GM12878 (cell line): Measurements from ENCODE around the gene WNT5A. TPM values are rescaled to one million over a fixed set of nuclear protein-coding genes. Genes with fewer than 3 reads are reported as not detected.

Experiments used
- ATAC-seq: fragments of 200-7000 bp; cut with Tn5 transposase; 3 replicates; pipeline ENCODE4 v1.9.1; 2020; ENCODE audit warnings: mild to moderate bottlenecking, moderate library complexity
- BruUV-seq: library from RNA; stranded (reverse); fragments of 400-500 nt; replicated peaks from 2 replicates; lab custom pipeline; 2021; lab: Mats Ljungman, UMichigan
- CTCF ChIA-PET: fragments of 300-600 bp; sonication (Branson Sonifier 250); formaldehyde crosslinking; extraction: SDS; loops from one replicate; lab custom pipeline; 2021; ENCODE audit warnings: inconsistent platforms; lab: Yijun Ruan, JAX
- POLR2A ChIA-PET: fragments of 350-600 bp; formaldehyde crosslinking; extraction: SDS; loops from one replicate; lab custom pipeline; 2021; ENCODE audit warnings: inconsistent platforms; lab: Charles Lee
- RAD21 ChIA-PET: fragments of 300-600 bp; sonication (Branson Sonifier 250); formaldehyde crosslinking; loops from one replicate; lab custom pipeline; 2023; ENCODE audit warnings: antibody characterized with exemption; ENCODE audit not compliant: unreplicated experiment; lab: Charles Lee
- SMC1A ChIA-PET: fragments of 300-600 bp; sonication (Branson Sonifier 250); formaldehyde crosslinking; loops from one replicate; lab custom pipeline; 2023; ENCODE audit not compliant: unreplicated experiment, uncharacterized antibody; lab: Charles Lee
- DNase-seq: peaks from one replicate; pipeline ENCODE4 v3.0.0-alpha.2; 2011; ENCODE audit warnings: low read depth, low spot score
- FAIRE-seq: peaks from 3 replicates; lab custom pipeline; 2011; peaks lifted over from hg19 to GRCh38; lab: Jason Lieb, UNC
- H2AFZ ChIP-seq: 2 replicates; pipeline ENCODE4 v1.6.0; 2011; ENCODE audit warnings: low read depth, low read length, control low read depth; ENCODE audit not compliant: control insufficient read depth
- H3K27ac ChIP-seq: 2 replicates; pipeline ENCODE4 v1.5.1; 2011; ENCODE audit warnings: control low read depth; ENCODE audit not compliant: control insufficient read depth, insufficient read depth
- H3K27me3 ChIP-seq, 2 experiments: replicated peaks in 1 of 2; 2 replicates each; pipeline versions ENCODE4 v1.6.0 to v1.6.1; 2011; ENCODE audit warnings: low read length in 1 of 2; ENCODE audit not compliant: control insufficient read depth in 2 of 2, insufficient read depth in 2 of 2
- H3K36me3 ChIP-seq, 2 experiments: 2 replicates each; pipeline ENCODE4 v1.5.1; 2011; ENCODE audit warnings: low read length in 1 of 2; ENCODE audit not compliant: control insufficient read depth in 2 of 2, insufficient read depth in 2 of 2
- H3K4me1 ChIP-seq: 2 replicates; pipeline ENCODE4 v1.6.1; 2011; ENCODE audit warnings: mild to moderate bottlenecking, low read length, moderate library complexity, mixed read lengths; ENCODE audit not compliant: control insufficient read depth, insufficient read depth
- H3K4me2 ChIP-seq: 2 replicates; pipeline ENCODE4 v1.6.0; 2011; ENCODE audit warnings: control low read depth; ENCODE audit not compliant: control insufficient read depth, insufficient read depth
- H3K4me3 ChIP-seq: fragments of 200-600 bp; sonication (generic); 2 replicates; pipeline ENCODE4 v1.5.1; 2016
- H3K79me2 ChIP-seq: 2 replicates; pipeline ENCODE4 v1.6.0; 2011; ENCODE audit warnings: low read length; ENCODE audit not compliant: control insufficient read depth, insufficient read depth
- H3K9ac ChIP-seq: 2 replicates; pipeline ENCODE4 v1.8.0; 2011; ENCODE audit warnings: low read length, control low read depth, mixed read lengths; ENCODE audit not compliant: control insufficient read depth, insufficient read depth
- H3K9me3 ChIP-seq: replicated peaks from 3 replicates; pipeline ENCODE4 v1.5.1; 2011; ENCODE audit warnings: mild to moderate bottlenecking, low read length; ENCODE audit not compliant: control insufficient read depth, insufficient read depth
- H4K20me1 ChIP-seq: 2 replicates; pipeline ENCODE4 v1.6.0; 2011; ENCODE audit not compliant: control insufficient read depth, insufficient read depth
- ATF7 ChIP-seq: fragments of 450-650 bp; IDR thresholded peaks from 2 replicates; pipeline ENCODE4 v1.6.1; 2016; ENCODE audit warnings: low read depth, mild to moderate bottlenecking
- BRCA1 ChIP-seq: IDR thresholded peaks from 2 replicates; pipeline ENCODE4 v1.6.1; 2011; ENCODE audit warnings: low read depth, low read length, improper control_type of control experiment
- CBFB ChIP-seq: IDR thresholded peaks from 2 replicates; pipeline ENCODE4 v1.6.1; 2016; ENCODE audit warnings: antibody characterized with exemption, low read depth
- CBX5 ChIP-seq: sonication (generic); IDR thresholded peaks from 2 replicates; pipeline ENCODE4 v1.6.1; 2016; ENCODE audit warnings: low read depth, moderate library complexity, mild to moderate bottlenecking, inconsistent platforms
- CHD1 ChIP-seq: IDR thresholded peaks from 2 replicates; pipeline ENCODE4 v1.6.1; 2012; ENCODE audit warnings: low read depth, low read length, improper control_type of control experiment
- FOS ChIP-seq: IDR thresholded peaks from 3 replicates; pipeline ENCODE4 v1.6.1; 2011; ENCODE audit warnings: borderline replicate concordance; ENCODE audit not compliant: insufficient read length; ENCODE audit errors: extremely low read depth
- JUNB ChIP-seq: IDR thresholded peaks from 2 replicates; pipeline ENCODE4 v1.6.1; 2016; ENCODE audit warnings: antibody characterized with exemption, mild to moderate bottlenecking
- MYC ChIP-seq: IDR thresholded peaks from 2 replicates; pipeline ENCODE4 v1.6.1; 2011; ENCODE audit warnings: mild to moderate bottlenecking, low read length, moderate library complexity, inconsistent platforms; ENCODE audit not compliant: insufficient read depth, insufficient replicate concordance, insufficient read length, severe bottlenecking
- NBN ChIP-seq: fragments of 450-650 bp; IDR thresholded peaks from 2 replicates; pipeline ENCODE4 v1.6.1; 2016
- NRF1 ChIP-seq: conservative IDR thresholded peaks from 2 replicates; pipeline ENCODE4 v1.6.1; 2011; ENCODE audit warnings: mild to moderate bottlenecking, low read depth, low read length, improper control_type of control experiment
- SIN3A ChIP-seq: IDR thresholded peaks from 2 replicates; pipeline ENCODE4 v1.6.1; 2012; ENCODE audit warnings: low read depth, low read length, improper control_type of control experiment
- SMAD1 ChIP-seq: fragments of 450-650 bp; IDR thresholded peaks from 2 replicates; pipeline ENCODE4 v1.6.1; 2018; ENCODE audit warnings: mild to moderate bottlenecking, low read depth; ENCODE audit not compliant: partially characterized antibody
- SMARCA5 ChIP-seq: fragments of 450-650 bp; IDR thresholded peaks from 2 replicates; pipeline ENCODE4 v1.6.1; 2017; ENCODE audit warnings: mild to moderate bottlenecking
- SPI1 ChIP-seq: IDR thresholded peaks from 2 replicates; pipeline ENCODE4 v1.6.1; 2011; ENCODE audit warnings: low read depth, mild to moderate bottlenecking, low read length, moderate library complexity, borderline replicate concordance; ENCODE audit not compliant: insufficient read depth
- SREBF1 ChIP-seq: IDR thresholded peaks from 2 replicates; pipeline ENCODE4 v1.6.1; 2012; ENCODE audit warnings: mild to moderate bottlenecking, low read length
- TAF1 ChIP-seq: IDR thresholded peaks from 2 replicates; pipeline ENCODE4 v1.6.1; 2011; ENCODE audit warnings: mild to moderate bottlenecking, low read depth, low read length, borderline replicate concordance
- USF2 ChIP-seq: IDR thresholded peaks from 2 replicates; pipeline ENCODE4 v1.6.1; 2011; ENCODE audit warnings: low read depth, low read length, improper control_type of control experiment, borderline replicate concordance
- ZBTB11 ChIP-seq: fragments of 450-650 bp; formaldehyde crosslinking; IDR thresholded peaks from 2 replicates; pipeline ENCODE4 v1.5.0; 2022; ENCODE audit warnings: mild to moderate bottlenecking, missing genetic modification characterization
- ZNF207 ChIP-seq: fragments of 450-650 bp; IDR thresholded peaks from 2 replicates; pipeline ENCODE4 v1.6.1; 2014; ENCODE audit warnings: antibody characterized with exemption, mild to moderate bottlenecking, borderline replicate concordance
- ZSCAN29 ChIP-seq: fragments of 450-650 bp; IDR thresholded peaks from 2 replicates; pipeline ENCODE4 v1.6.1; 2017; ENCODE audit warnings: mild to moderate bottlenecking, moderate library complexity
- WGBS: methylation state at CpG from one replicate; pipeline ENCODE4 v1.1.6; 2016; ENCODE audit warnings: low lambda C conversion rate; ENCODE audit not compliant: insufficient replicate concordance, insufficient coverage; ENCODE audit errors: missing lambda C conversion rate; 5-methylcytosine and 5-hydroxymethylcytosine counted together
- in situ Hi-C: fragments of 300-500 bp; cut with MboI; formaldehyde crosslinking; loops from 9 replicates; pipeline ENCODE4 v1.14.3; 2018; ENCODE audit warnings: mixed read lengths
- intact Hi-C: fragments of 100-400 bp; cut with micrococcal nuclease; formaldehyde crosslinking; loops from one replicate; pipeline ENCODE4 v1.14.2; 2022; ENCODE audit not compliant: unreplicated experiment
- polyA plus RNA-seq, 11 experiments: library from polyadenylated mRNA; depleted of rRNA in 4 of 11; unstranded in 6 of 11; stranded (reverse) in 5 of 11; fragments of >200 nt; fragmentation: Nextera tagmentation in 4 of 11; fragmentation: Illumina TruSeq in 1 of 11; extraction: Ambion mirVana in 4 of 11; extraction: Trizol in 1 of 11; gene quantifications; 1 replicate in 1 of 11; 2 replicates in 10 of 11; pipeline versions ENCODE4 v1.2.1 to v1.2.3, GENCODE V29; 2011 to 2016; ENCODE audit warnings: inconsistent platforms in 2 of 11, missing spikeins in 2 of 11, low read depth in 1 of 11
- total RNA-seq, 4 experiments: library from RNA; depleted of rRNA in 3 of 4; stranded (reverse); fragments of >200 nt in 3 of 4; fragmentation: Illumina TruSeq in 1 of 4; extraction: Trizol in 1 of 4; gene quantifications; 2 replicates each; pipeline versions ENCODE4 v1.2.1 to v1.2.3, GENCODE V29; 2013 to 2021

WNT5A gene
- total and polyA plus RNA-seq, 10 of the 15 experiments (the other 5 are each of a cell fraction or from before 2014, with no cell fraction given), result 0.06 to 2.8 (median 0.39) TPM

DNA sequence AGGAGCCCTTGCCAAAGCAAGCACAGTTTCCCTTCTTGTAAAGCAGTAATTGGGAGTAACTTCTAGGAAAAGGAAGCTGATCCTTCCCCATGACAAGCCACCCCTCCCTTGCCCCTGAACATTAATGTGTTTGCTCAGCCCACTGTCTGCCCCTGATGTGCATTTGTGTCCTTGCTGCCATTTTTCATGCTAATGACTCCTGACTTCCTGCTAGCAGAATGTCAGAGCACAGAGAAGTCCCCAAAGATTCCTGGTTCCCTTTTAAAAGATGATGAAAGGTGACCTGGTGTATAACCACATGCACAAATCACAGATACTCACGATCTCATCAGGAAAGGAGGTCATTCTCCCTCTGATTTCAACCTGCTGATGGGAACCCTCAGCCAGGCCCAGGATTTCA lies 44.2 kb upstream of the WNT5A start:
- no peaks in the 10 kb centered on the region for H4K20me1 ChIP-seq
- H3K9me3 ChIP-seq, result no peaks in the 10 kb centered on the region; the same call in 2 of the 3 replicates
- no peaks in the 10 kb centered on the region for H3K27me3 ChIP-seq
- H3K4me1 ChIP-seq, result no peaks in the 10 kb centered on the region
- ChIA-PET RAD21 (no interaction called here), CTCF (no interaction called here), POLR2A (no interaction called here), SMC1A (interaction anchor here (1.1 kb wide), 1 partner anchor 214 kb away, joined by 3 read pairs; no protein-coding TSS in a partner anchor)
- H3K79me2 ChIP-seq, result no peaks in the 10 kb centered on the region
- H3K9ac ChIP-seq, result no peak overlapping the region
- no peak overlapping the region for H3K4me3 ChIP-seq
- TF ChIP-seq ZBTB11 (CRISPR knock-in tag) (no peak), NRF1 (no peak), CBX5 (no peak), ZNF207 (no peak), BRCA1 (no peak), ATF7 (no peak), ZSCAN29 (no peak), CHD1 (no peak), FOS (no peak), CBFB (no peak), USF2 (no peak), NBN (no peak), TAF1 (no peak), SMARCA5 (no peak), JUNB (no peak), MYC (no peak), SMAD1 (no peak), SREBF1 (no peak), SPI1 (no peak), SIN3A (no peak)
- FAIRE-seq (no peak), DNase-seq (no peak), ATAC-seq (no peak)
- H3K4me2 ChIP-seq, result no peak overlapping the region
- no peaks in the 10 kb centered on the region for H3K36me3 ChIP-seq
- 0% methylated on average over 1 of the region's 1 CpG for WGBS
- H2AFZ ChIP-seq, result no peak overlapping the region
- intact Hi-C loops, result no loop called here
- no peak overlapping the region for H3K27ac ChIP-seq
- no TSS peak for BruUV-seq
- in situ Hi-C loops, result no loop called here
